ENCODE results near the gene C2orf49.

DNA sequence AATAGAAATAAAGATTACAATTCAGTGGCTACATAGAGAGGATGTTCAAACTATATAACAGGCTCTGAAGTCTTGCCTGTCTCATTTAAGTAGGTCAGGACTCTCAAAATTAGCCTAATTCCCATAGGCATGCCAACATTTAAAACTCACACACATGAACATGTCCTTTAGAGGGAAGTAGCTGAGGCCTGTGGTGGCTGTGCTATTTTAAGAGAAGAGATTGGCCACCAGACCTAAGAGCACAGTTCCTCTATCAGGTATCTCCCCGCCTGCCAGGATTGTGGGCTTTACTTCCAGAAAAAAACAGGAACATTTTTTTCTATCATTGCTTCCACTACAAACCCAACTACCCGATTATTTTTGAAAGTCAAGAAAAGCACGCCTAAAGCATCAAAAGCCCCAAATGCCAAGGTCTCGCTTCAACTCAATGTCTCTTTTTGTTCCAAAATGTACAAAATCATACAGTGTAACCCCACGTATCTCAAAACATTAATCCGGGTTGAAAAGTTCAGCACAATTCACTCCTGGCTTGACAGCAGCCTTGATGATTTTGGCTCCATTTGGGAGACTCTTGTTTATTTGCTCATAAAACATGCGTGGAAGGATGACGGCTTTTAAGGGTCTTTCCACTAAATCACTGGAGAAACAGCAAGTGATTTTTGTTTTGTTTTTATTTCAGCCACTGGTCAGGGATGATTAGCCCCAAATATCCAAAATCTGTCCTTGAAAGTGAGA is 46.3 kb downstream of the C2orf49 start:
- TF ChIP-seq, protein P1, sequence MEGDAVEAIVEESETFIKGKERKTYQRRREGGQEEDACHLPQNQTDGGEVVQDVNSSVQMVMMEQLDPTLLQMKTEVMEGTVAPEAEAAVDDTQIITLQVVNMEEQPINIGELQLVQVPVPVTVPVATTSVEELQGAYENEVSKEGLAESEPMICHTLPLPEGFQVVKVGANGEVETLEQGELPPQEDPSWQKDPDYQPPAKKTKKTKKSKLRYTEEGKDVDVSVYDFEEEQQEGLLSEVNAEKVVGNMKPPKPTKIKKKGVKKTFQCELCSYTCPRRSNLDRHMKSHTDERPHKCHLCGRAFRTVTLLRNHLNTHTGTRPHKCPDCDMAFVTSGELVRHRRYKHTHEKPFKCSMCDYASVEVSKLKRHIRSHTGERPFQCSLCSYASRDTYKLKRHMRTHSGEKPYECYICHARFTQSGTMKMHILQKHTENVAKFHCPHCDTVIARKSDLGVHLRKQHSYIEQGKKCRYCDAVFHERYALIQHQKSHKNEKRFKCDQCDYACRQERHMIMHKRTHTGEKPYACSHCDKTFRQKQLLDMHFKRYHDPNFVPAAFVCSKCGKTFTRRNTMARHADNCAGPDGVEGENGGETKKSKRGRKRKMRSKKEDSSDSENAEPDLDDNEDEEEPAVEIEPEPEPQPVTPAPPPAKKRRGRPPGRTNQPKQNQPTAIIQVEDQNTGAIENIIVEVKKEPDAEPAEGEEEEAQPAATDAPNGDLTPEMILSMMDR (IDR thresholded peaks at IDR 0.05; ENCODE audit: poor library complexity) = no peak
- TF ChIP-seq EZH2 (IDR thresholded peaks at IDR 0.05; ENCODE audit: borderline replicate concordance) (no peak), EZH2phosphoT487 (IDR thresholded peaks at IDR 0.05; ENCODE audit: low read depth, severe bottlenecking, unreplicated experiment) (no peak)

Data from hepatocyte (in vitro differentiated cells).